HUES6 (cell line): ENCODE measurements around the gene NKTR.

ENCODE experiments used
- H3K27ac ChIP-seq: 2 replicates; pipeline ENCODE4 v1.7.0; 2013; ENCODE audit warnings: low read depth, mild to moderate bottlenecking, low read length, inconsistent platforms
- H3K27me3 ChIP-seq: 2 replicates; pipeline ENCODE4 v1.6.1; 2013; ENCODE audit warnings: low read length; ENCODE audit not compliant: control insufficient read depth, insufficient read depth
- H3K36me3 ChIP-seq: 2 replicates; pipeline ENCODE4 v1.6.1; 2013; ENCODE audit warnings: low read length; ENCODE audit not compliant: control insufficient read depth, insufficient read depth
- H3K4me1 ChIP-seq: 2 replicates; pipeline ENCODE4 v1.6.1; 2013; ENCODE audit warnings: low read length; ENCODE audit not compliant: control insufficient read depth, insufficient read depth
- H3K4me3 ChIP-seq: 2 replicates; pipeline ENCODE4 v1.5.1; 2013; ENCODE audit warnings: low read depth, low read length
- H3K9ac ChIP-seq: one replicate; pipeline ENCODE4 v1.6.1; 2013; ENCODE audit warnings: mild to moderate bottlenecking, low read length
- H3K9me3 ChIP-seq: 2 replicates; pipeline ENCODE4 v1.6.1; 2013; ENCODE audit warnings: low read depth, low read length; ENCODE audit not compliant: control insufficient read depth, insufficient read depth

Gene NKTR

GRCh38 chr3:42651248-42652091 is 51.0 kb downstream of the NKTR start:
- Histone ChIP-seq H3K4me3 (no peak overlapping the region), H3K27ac (peak overlapping the region; percentile 15; the same call in 1 of the 2 replicates), H3K9ac (no peak overlapping the region), H3K36me3 (peaks cover 29% of the 10 kb centered on the region), H3K9me3 (no peaks in the 10 kb centered on the region), H3K4me1 (peaks cover 60% of the 10 kb centered on the region), H3K27me3 (no peaks in the 10 kb centered on the region)

GRCh38 chr3:42652251-42652610 is 51.7 kb downstream of the NKTR start:
- H3K4me3 ChIP-seq, result no peak overlapping the region
- H3K27ac ChIP-seq, result no peak overlapping the region
- no peaks in the 10 kb centered on the region for H3K9me3 ChIP-seq
- H3K36me3 ChIP-seq, result peaks cover 22% of the 10 kb centered on the region
- H3K27me3 ChIP-seq, result no peaks in the 10 kb centered on the region
- no peak overlapping the region for H3K9ac ChIP-seq
- peaks cover 56% of the 10 kb centered on the region for H3K4me1 ChIP-seq

GRCh38 chr3:42652611-42653302 is 52.3 kb downstream of the NKTR start:
- peak overlapping the region; percentile 39 for H3K9ac ChIP-seq
- peak overlapping the region; percentile 66; the same call in 1 of the 2 replicates for H3K4me3 ChIP-seq
- H3K27me3 ChIP-seq, result no peaks in the 10 kb centered on the region
- no peak overlapping the region for H3K27ac ChIP-seq
- H3K9me3 ChIP-seq, result no peaks in the 10 kb centered on the region
- peaks cover 51% of the 10 kb centered on the region for H3K4me1 ChIP-seq
- peaks cover 16% of the 10 kb centered on the region for H3K36me3 ChIP-seq

GRCh38 chr3:42653303-42653559 is 52.7 kb downstream of the NKTR start:
- H3K27me3 ChIP-seq, result no peaks in the 10 kb centered on the region

GRCh38 chr3:42653560-42654330 is 53.3 kb downstream of the NKTR start, which contains the start of gene ZBTB47:
Gene ZBTB47, plus strand, starts transcription at chr3:42653697. Its CDS starts 4,659 bp downstream, at chr3:42658356.
- peaks cover 12% of the 10 kb centered on the region for H3K36me3 ChIP-seq
- H3K4me1 ChIP-seq, result peaks cover 47% of the 10 kb centered on the region
- no peaks in the 10 kb centered on the region for H3K27me3 ChIP-seq
- peak within 1 kb of the TSS; percentile 50; the same call in 1 of the 2 replicates for H3K27ac ChIP-seq
- H3K9me3 ChIP-seq, result no peaks in the 10 kb centered on the region
- H3K9ac ChIP-seq, result peak within 1 kb of the TSS; percentile 67
- H3K4me3 ChIP-seq, result peak within 1 kb of the TSS; percentile 66

More at GRCh38 chr3:42653303-42653559, 52.7 kb downstream of the NKTR start:
- H3K36me3 ChIP-seq, result peaks cover 12% of the 10 kb centered on the region
- no peaks in the 10 kb centered on the region for H3K9me3 ChIP-seq
- H3K4me3 ChIP-seq, result peak overlapping the region; percentile 66
- peak overlapping the region; percentile 39 for H3K9ac ChIP-seq
- H3K27ac ChIP-seq, result no peak overlapping the region
- H3K4me1 ChIP-seq, result peaks cover 47% of the 10 kb centered on the region

- H3K9ac ChIP-seq, result peak overlapping the region; percentile 67
- H3K36me3 ChIP-seq, result peaks cover 8% of the 10 kb centered on the region; the same call in 1 of the 2 replicates
- peak overlapping the region; percentile 50; the same call in 1 of the 2 replicates for H3K27ac ChIP-seq
- no peaks in the 10 kb centered on the region for H3K27me3 ChIP-seq
- H3K4me3 ChIP-seq, result peak overlapping the region; percentile 66
- H3K9me3 ChIP-seq, result no peaks in the 10 kb centered on the region
- H3K4me1 ChIP-seq, result peaks cover 47% of the 10 kb centered on the region
Observed at GRCh38 chr3:42654331-42655201, 54.1 kb downstream of the NKTR start.

GRCh38 chr3:42655331-42655888 is 54.9 kb downstream of the NKTR start:
- Histone ChIP-seq H3K9ac (peak overlapping the region; percentile 67), H3K4me1 (peaks cover 47% of the 10 kb centered on the region), H3K27ac (no peak overlapping the region)

GRCh38 chr3:42655980-42656679 is 55.6 kb downstream of the NKTR start:
- no peaks in the 10 kb centered on the region for H3K9me3 ChIP-seq
- H3K36me3 ChIP-seq, result peaks cover 8% of the 10 kb centered on the region; the same call in 1 of the 2 replicates
- H3K27ac ChIP-seq, result no peak overlapping the region
- H3K4me1 ChIP-seq, result peaks cover 40% of the 10 kb centered on the region
- H3K4me3 ChIP-seq, result no peak overlapping the region
- no peaks in the 10 kb centered on the region for H3K27me3 ChIP-seq
- H3K9ac ChIP-seq, result no peak overlapping the region

More at GRCh38 chr3:42655331-42655888, 54.9 kb downstream of the NKTR start:
- Histone ChIP-seq H3K4me3 (peak overlapping the region; percentile 66), H3K27me3 (no peaks in the 10 kb centered on the region), H3K36me3 (peaks cover 8% of the 10 kb centered on the region; the same call in 1 of the 2 replicates), H3K9me3 (no peaks in the 10 kb centered on the region)

GRCh38 chr3:42656680-42657610 is 56.5 kb downstream of the NKTR start:
- Histone ChIP-seq H3K9ac (no peak overlapping the region), H3K27ac (no peak overlapping the region), H3K4me3 (no peak overlapping the region), H3K9me3 (no peaks in the 10 kb centered on the region), H3K4me1 (peaks cover 32% of the 10 kb centered on the region), H3K27me3 (no peaks in the 10 kb centered on the region), H3K36me3 (peaks cover 8% of the 10 kb centered on the region; the same call in 1 of the 2 replicates)
